Motor neuron (in vitro differentiated cells): Measurements from ENCODE around the gene MRPS21. TPM values are rescaled to one million over a fixed set of nuclear protein-coding genes. Genes with fewer than 3 reads are reported as not detected.
A peak's percentile ranks its signal among the peaks of the same experiment; 100 is the strongest.

Experiments
- ATAC-seq, 8 experiments: fragments of 200-7000 bp; cut with Tn5 transposase; replicated peaks in 6 of 8; 2 replicates each; pipeline ENCODE4 v1.8.0; 2021; ENCODE audit warnings: mild to moderate bottlenecking in 8 of 8, moderate library complexity in 8 of 8
- H3K27ac ChIP-seq, 2 donors: fragments of 250-450 bp; sonication (Bioruptor Pico); 2 replicates each; pipeline ENCODE4 v1.9.0; 2021; ENCODE audit warnings: antibody characterized with exemption in 2 of 2, mild to moderate bottlenecking in 2 of 2, moderate library complexity in 1 of 2
- H3K4me1 ChIP-seq, 2 donors: fragments of 250-450 bp; sonication (Bioruptor Pico); replicated peaks in 1 of 2; 2 replicates each; pipeline ENCODE4 v1.6.1; 2021; ENCODE audit warnings: antibody characterized with exemption in 2 of 2, mild to moderate bottlenecking in 2 of 2, moderate library complexity in 1 of 2
- H3K4me3 ChIP-seq, 5 donors: fragments of 250-450 bp; sonication (Bioruptor Pico); 2 replicates each; pipeline ENCODE4 v1.9.0; 2021; ENCODE audit warnings: antibody characterized with exemption in 5 of 5, mild to moderate bottlenecking in 5 of 5, moderate library complexity in 4 of 5
- WGBS, 10 experiments: fragments of 450-650 bp; shearing (Covaris generic); methylation state at CpG; one replicate each; pipeline ENCODE4 v1.0.0; 2022; 5-methylcytosine and 5-hydroxymethylcytosine counted together
- in situ Hi-C, 9 experiments: fragments of 400-800 bp; cut with MboI; loops; one replicate each; pipeline ENCODE4 v1.15.0; 2021; ENCODE audit warnings: low sequenced_read_pairs in 9 of 9, low pct_unique_long_range_greater_than_20kb in 2 of 9; ENCODE audit not compliant: unreplicated experiment in 9 of 9
- total RNA-seq, 8 experiments: library from RNA; unstranded; fragments of 300-600 nt; gene quantifications; 2 replicates each; pipeline versions ENCODE4 v1.2.3 to v1.2.4, GENCODE V29; 2022

The MRPS21 gene
- 100 to 1,000 TPM; 104 to 198 (median 121) TPM for total RNA-seq

- WGBS, 10 experiments = 7 to 62% (median 17%) methylated on average over 4 to 42 of the region's 43 CpGs
- Histone ChIP-seq H3K4me1 (peaks cover 19 to 20% of the 10 kb centered on the region in 2 donors), H3K4me3 (peak within 1 kb of the TSS; percentile 59 to 100 (median 82)), H3K27ac (peak within 1 kb of the TSS; percentile 88 to 89)
- in situ Hi-C loops = loop anchor here in 2 of 9 experiments (10.0 kb wide), 1 partner anchor 59 kb away; the partner anchor contains the start of gene ANP32E (in 2 of the 2)
- ATAC-seq = peak; percentile 98 to 100 (median 100)
Measured at GRCh38 chr1:150293433-150294253, at the start of gene MRPS21. Gene MRPS21, plus strand, starts transcription at chr1:150293861. Its CDS starts 506 bp downstream, at chr1:150294367.

- in situ Hi-C loops = no loop called here
- no peak for ATAC-seq
- Histone ChIP-seq H3K4me1 (no peaks in the 10 kb centered on the region), H3K4me3 (no peak overlapping the region), H3K27ac (no peak overlapping the region)
- 0 to 94% (median 80%) methylated on average over 1 to 2 of the region's 2 CpGs; no CpG with 5 or more reads in 1 of the 10 experiments for WGBS, 10 experiments
Measured at GRCh38 chr1:150249936-150250335, 43.7 kb upstream of the MRPS21 start.

- Histone ChIP-seq H3K4me1 (peaks cover 47% of the 10 kb centered on the region in 2 donors), H3K4me3 (peak overlapping the region; percentile 2 to 37 (median 28)), H3K27ac (peak overlapping the region; percentile 92 to 96)
- in situ Hi-C loops = no loop called here
- peak in 5 of 8 experiments; percentile 18 to 48 (median 26) for ATAC-seq
- 0% methylated on average over 1 of the region's 1 CpG; no CpG with 5 or more reads in 3 of the 10 experiments for WGBS, 10 experiments
Measured at GRCh38 chr1:150256198-150256553, 37.5 kb upstream of the MRPS21 start.

- WGBS, 10 experiments = 0 to 60% (median 0%) methylated on average over 1 to 9 of the region's 14 CpGs; no CpG with 5 or more reads in 3 of the 10 experiments
- peak overlapping the region; percentile 2 to 37 (median 28) for H3K4me3 ChIP-seq
- ATAC-seq = peak in 5 of 8 experiments; percentile 36 to 66 (median 59)
Measured at GRCh38 chr1:150256554-150257341, 36.9 kb upstream of the MRPS21 start.

GRCh38 chr1:150257624-150258585 lies 35.8 kb upstream of the MRPS21 start, which contains the start of gene CA14:
Gene CA14, plus strand, starts transcription at chr1:150257774. Its CDS starts 355 bp downstream, at chr1:150258129.
- WGBS, 10 experiments = 0 to 60% (median 7%) methylated on average over 2 to 12 of the region's 13 CpGs; no CpG with 5 or more reads in 2 of the 10 experiments
- Histone ChIP-seq H3K4me3 (peak within 1 kb of the TSS; percentile 15 to 37 (median 28)), H3K27ac (peak within 1 kb of the TSS; percentile 92 to 96), H3K4me1 (peaks cover 47% of the 10 kb centered on the region in 2 donors)
- peak in 5 of 8 experiments; percentile 42 to 62 (median 60) for ATAC-seq
- in situ Hi-C loops = no loop called here

More at GRCh38 chr1:150256554-150257341, 36.9 kb upstream of the MRPS21 start:
- in situ Hi-C loops = no loop called here
- Histone ChIP-seq H3K27ac (peak overlapping the region; percentile 92 to 96), H3K4me1 (peaks cover 47% of the 10 kb centered on the region in 2 donors)

- ATAC-seq = peak in 3 of 8 experiments; percentile 5 to 21 (median 16)
Measured at GRCh38 chr1:150259217-150259616, 34.4 kb upstream of the MRPS21 start.

GRCh38 chr1:150259758-150260669 lies 33.6 kb upstream of the MRPS21 start:
- peak overlapping the region; percentile 7 to 92 for H3K27ac ChIP-seq
- peak overlapping the region in 4 of 5 donors; percentile 10 to 37 (median 22) for H3K4me3 ChIP-seq
- ATAC-seq = peak; percentile 29 to 81 (median 40)
- in situ Hi-C loops = no loop called here
- WGBS, 10 experiments = 0 to 75% (median 21%) methylated on average over 1 to 11 of the region's 11 CpGs; no CpG with 5 or more reads in 1 of the 10 experiments
- H3K4me1 ChIP-seq = peaks cover 47% of the 10 kb centered on the region in 2 donors

More at GRCh38 chr1:150259217-150259616, 34.4 kb upstream of the MRPS21 start:
- peaks cover 47% of the 10 kb centered on the region in 2 donors for H3K4me1 ChIP-seq
- in situ Hi-C loops = no loop called here
- peak overlapping the region; percentile 92 to 96 for H3K27ac ChIP-seq
- 0 to 27% (median 11%) methylated on average over 2 to 4 of the region's 4 CpGs; no CpG with 5 or more reads in 4 of the 10 experiments for WGBS, 10 experiments
- peak overlapping the region in 4 of 5 donors; percentile 15 to 37 (median 29) for H3K4me3 ChIP-seq

GRCh38 chr1:150261367-150261766 lies 32.3 kb upstream of the MRPS21 start:
- peaks cover 39 to 40% of the 10 kb centered on the region in 2 donors for H3K4me1 ChIP-seq
- H3K4me3 ChIP-seq = no peak overlapping the region
- in situ Hi-C loops = no loop called here
- WGBS, 10 experiments = 92 to 100% (median 95%) methylated on average over 2 to 6 of the region's 6 CpGs; no CpG with 5 or more reads in 5 of the 10 experiments
- no peak overlapping the region for H3K27ac ChIP-seq
- no peak for ATAC-seq

GRCh38 chr1:150262388-150263320 lies 31.0 kb upstream of the MRPS21 start:
- ATAC-seq = no peak
- no peak overlapping the region for H3K27ac ChIP-seq
- 67 to 100% (median 86%) methylated on average over 1 to 6 of the region's 6 CpGs; no CpG with 5 or more reads in 2 of the 10 experiments for WGBS, 10 experiments
- peaks cover 30 to 31% of the 10 kb centered on the region in 2 donors for H3K4me1 ChIP-seq
- H3K4me3 ChIP-seq = no peak overlapping the region
- in situ Hi-C loops = no loop called here

- ATAC-seq = no peak
Measured at GRCh38 chr1:150263549-150263948, 30.1 kb upstream of the MRPS21 start.

More at GRCh38 chr1:150263549-150263948, 30.1 kb upstream of the MRPS21 start:
- no peak overlapping the region for H3K27ac ChIP-seq
- in situ Hi-C loops = no loop called here
- H3K4me1 ChIP-seq = peaks cover 25 to 26% of the 10 kb centered on the region in 2 donors
- no peak overlapping the region for H3K4me3 ChIP-seq
- 60 to 100% (median 83%) methylated on average over 1 to 5 of the region's 6 CpGs; no CpG with 5 or more reads in 4 of the 10 experiments for WGBS, 10 experiments
